Islet precursor cell (in vitro differentiated cells): ENCODE results near the gene RERE.

Experiments
- DNase-seq: peaks from one replicate; pipeline ENCODE4 v3.0.0-alpha.2; 2018

RERE gene

GRCh38 chr1:8337776-8338525 is 479.5 kb downstream of the RERE start:
- no peak for DNase-seq

DNA sequence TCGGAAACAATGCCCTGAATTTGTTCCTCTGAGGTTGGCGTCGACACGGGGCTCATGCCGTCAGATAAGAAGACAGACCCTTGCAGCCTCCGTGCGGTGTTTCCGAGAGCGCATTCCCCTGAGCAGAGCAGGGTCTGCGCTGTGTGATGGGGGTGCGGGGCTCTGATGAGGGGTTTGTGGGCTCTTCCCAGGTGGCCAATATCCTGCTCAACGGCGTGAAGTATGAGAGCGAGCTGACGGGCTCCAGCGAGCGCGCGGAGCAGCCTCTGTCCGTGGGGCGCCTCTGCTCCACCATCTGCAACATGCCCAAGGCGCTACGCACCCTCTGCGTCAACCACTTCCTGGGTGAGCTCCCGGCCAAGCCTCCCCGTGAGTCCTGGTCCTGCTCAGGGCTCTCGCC is 482.2 kb downstream of the RERE start:
- peak; percentile 43 for DNase-seq

GRCh38 chr1:8334106-8334851 is 483.2 kb downstream of the RERE start:
- DNase-seq = peak; percentile 38

- DNase-seq = peak; percentile 35
Measured at GRCh38 chr1:8333246-8333987, 484.0 kb downstream of the RERE start.

- peak; percentile 26 for DNase-seq
Measured at GRCh38 chr1:8332806-8333205, 484.6 kb downstream of the RERE start.

- peak; percentile 46 for DNase-seq
Measured at GRCh38 chr1:8330271-8331125, 486.9 kb downstream of the RERE start.

GRCh38 chr1:8329858-8330257 is 487.6 kb downstream of the RERE start:
- peak; percentile 43 for DNase-seq

GRCh38 chr1:8329439-8329838 is 488.0 kb downstream of the RERE start:
- DNase-seq = no peak

DNA sequence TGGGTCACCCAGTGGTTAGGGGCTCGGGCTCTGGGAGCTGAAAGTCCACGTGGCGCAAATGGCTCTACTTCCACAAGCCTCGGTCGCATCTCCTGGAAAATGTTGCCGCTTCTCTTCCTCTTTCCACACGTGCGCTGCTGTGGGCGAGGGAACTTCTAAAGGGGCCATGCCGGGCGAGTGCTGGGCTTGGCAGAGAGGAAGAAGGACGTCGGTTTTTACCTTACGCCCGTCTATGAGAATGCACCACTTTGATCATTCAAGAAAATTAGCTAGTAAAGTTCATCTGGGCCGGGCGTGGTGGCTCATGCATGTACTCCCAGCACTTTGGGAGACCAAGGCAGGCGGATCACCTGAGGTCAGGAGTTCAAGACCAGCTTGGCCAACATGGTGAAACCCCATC is 489.2 kb downstream of the RERE start:
- no peak for DNase-seq

DNA sequence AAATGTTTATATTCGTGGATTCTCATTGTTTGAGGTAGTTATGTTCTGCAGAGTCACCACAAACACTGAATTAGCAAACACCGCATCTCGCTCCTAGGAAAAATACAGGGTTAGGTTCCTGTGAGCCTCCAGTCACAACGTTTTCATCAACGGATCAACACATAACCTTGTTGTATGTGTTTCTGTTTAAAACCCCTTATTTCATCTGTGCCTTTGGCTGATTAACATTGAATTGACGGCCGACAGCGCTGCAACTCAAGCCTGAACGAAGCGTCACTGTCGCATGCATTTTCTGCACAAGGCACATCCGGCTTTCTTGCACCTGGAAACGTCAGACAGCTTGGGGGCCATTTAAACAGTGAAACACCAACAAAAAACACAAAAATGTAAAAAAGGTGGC is 491.2 kb downstream of the RERE start:
- DNase-seq = no peak

GRCh38 chr1:8325771-8326170 is 491.7 kb downstream of the RERE start:
- DNase-seq = no peak

GRCh38 chr1:8324176-8324810 is 493.1 kb downstream of the RERE start:
- no peak for DNase-seq

DNA sequence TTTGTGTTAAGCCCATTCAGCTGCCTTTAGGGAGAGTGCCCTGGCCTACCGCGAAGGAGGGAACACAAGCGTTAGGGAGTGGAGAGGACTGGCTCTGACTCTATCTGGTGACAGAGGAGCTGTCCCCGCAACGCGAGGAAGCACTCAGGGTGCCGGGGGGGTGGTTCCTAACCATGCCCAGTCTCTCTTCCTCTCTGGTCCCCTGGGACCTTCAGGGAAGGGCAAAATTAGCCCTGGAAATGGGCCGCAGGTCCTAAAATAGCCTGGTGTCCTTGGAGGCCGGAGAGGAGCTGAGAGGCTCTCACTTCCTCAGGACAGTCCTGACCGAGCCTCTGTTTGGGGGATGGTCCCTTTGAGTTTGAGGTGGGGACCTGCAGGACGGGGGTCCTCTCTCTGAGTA is 493.7 kb downstream of the RERE start:
- DNase-seq = no peak

DNA sequence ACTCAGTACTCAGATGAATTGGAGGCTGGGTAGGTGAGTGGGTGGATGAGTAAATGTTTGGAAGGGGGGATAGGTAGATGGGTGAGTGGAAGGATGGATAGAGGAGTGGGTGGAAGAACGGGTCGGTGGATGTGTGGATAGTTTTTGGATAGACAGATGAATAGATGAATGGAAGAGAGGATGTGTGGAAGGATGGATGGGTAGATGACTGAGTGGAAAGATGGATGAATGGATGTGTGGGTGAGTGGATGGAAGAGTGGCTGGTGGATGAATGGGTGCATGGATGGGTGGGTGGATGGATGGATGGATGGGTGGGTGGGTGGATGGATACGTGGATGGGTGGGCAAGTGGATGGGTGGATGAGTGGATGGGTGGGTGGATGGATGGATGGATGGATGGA is 495.8 kb downstream of the RERE start:
- no peak for DNase-seq

- DNase-seq = no peak
Measured at GRCh38 chr1:8318436-8318835, 499.0 kb downstream of the RERE start.

DNA sequence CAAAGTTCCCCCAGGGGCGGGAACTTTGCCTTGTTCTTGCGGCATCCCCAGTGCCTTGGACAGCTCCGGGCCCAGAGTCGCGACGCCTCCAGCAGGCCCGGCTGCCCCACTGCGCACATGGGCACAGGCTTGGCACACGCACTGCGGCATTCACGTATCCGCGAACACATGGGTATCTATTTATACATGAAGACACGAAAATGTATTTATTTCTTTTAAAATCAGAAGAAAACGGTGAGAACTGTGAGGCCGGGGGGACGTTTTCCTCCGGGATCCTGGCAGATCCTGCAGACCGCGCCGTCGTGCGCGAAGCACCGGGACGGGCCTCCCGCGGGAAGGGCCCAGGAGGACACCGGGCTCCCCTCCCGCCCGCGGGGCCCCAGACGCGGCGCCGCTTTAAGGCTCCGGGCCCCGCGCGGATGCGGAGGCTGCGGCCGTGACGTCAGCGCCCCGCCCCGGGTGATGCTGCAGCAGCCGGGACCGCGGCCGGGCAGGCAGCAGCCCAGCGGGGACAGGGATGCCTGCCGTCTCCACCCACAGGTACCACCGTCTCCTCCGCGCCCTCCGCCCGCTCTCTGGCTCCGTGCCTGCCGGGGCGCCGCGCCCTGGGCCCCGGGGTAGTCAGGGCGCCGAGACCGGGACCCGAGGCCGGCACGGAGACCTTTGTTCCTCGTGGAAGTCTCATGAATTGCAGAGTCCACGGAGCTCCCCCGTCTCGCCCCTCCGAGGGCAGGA is 499.6 kb downstream of the RERE start, which contains the start of gene SLC45A1:
Gene SLC45A1 (plus strand): TSS at position 468 of the 735 bp plus-strand sequence. CDS start 6,216 bp downstream, outside the sequence.
- peak; percentile 78 for DNase-seq

DNA sequence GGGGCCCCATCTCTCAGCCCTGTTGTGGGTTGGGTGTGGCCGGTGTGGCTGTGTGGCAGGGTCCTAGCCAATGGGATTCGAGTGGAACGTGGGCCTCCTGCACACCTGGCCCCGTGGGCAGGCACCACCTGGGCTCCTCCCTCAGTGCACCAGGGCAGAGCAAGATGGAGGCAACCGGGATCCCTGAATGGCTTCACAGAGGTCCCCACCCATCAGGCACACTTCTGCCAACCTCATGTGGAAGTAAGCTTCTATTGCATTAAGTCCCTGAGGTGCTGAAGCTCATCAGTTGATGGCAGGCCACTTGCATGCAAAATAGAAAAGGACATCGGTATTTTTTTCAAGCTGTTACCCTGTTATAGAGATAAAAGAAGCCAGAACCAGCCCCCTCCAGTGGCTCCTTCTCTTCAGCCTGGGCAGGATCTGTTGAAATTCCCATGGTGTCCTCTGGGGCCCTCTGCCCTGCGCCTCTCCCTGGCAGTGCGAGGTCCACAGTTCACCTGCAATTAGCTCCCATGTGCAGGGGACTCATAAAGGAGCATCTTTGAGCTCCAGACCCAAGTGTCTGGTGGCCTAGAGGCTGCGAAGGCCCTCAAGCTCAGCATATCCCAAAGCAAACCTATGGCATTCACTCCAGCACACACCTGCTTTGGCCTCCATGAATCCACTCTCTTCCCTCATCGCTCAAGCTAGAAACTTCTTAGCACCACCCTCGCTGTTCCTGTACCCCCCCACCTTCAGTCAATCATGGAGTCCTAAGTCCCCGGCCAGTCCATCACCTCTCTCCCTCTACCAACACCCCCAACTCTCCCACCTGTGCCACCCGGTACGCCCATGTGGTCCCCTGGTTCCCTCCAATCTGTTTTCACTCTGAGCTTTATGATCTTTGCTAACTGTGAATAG is 501.6 kb downstream of the RERE start:
- DNase-seq = no peak

DNA sequence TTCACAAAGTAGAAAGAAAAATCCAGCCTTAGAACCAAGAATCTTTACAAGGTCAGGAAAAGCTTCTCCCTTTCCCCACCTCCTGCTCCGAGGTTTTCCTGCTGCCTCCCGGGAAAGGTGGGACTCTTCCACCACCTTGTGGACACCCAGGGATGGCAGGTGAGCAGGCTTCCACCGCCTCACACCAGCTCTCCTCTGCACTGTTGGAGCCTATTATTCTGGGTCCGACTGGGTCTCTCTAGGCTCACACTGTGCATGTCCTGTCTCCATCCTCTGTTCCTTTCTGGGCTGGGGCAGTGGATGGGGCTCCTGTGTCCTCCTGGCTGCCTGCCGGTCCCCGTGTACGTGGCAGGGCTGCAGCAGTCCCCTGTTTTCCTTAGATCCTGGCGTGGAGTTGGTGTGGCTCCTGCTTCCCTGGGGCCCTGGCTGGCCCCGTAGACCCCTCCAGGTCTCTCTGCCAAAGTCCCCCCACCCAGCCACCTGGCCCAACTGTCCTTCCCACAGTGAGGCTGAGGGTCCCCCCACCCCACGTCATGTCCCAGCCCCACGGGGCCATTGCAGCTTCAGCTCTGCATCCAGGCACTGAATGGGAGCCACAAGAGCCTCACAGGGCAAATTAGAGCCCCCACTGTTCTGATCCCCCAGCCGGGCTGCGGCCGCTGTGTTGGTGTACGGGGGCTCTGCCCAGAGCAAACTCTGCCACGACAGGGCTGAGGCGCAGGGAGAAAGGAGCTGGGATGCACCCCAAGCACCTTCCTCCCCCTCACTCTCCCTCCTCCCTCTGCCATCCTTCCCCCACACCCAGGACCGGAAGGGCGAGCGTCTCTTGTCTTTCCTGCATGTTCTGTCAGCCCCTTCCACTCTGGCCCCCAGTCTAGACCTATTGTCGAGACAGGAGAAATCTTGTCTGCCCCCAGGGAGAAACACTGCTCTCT is 502.8 kb downstream of the RERE start:
- peak; percentile 94 for DNase-seq

DNA sequence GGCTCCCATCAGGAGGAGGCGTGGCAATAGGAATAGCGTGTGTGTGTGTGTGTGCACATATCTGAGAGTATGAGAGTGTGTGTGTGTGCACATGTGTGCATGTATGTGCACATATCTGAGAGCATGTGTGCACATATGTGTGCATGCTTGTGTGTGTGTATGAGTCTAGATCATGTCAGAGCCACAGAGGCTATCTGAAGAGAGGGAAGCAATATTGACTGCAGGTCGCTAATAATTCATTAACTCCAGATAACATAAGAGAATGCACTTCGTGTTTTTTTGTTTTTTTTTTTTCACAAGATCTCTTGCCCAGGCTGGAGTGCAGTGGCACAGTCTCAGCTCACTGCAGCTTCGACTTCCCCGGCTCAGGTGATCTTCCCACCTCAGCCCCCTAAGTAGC is 504.2 kb downstream of the RERE start:
- no peak for DNase-seq
